Brain microvascular endothelial cell (primary cell): ENCODE data around the gene BTBD6.

Experiments used
- DNase-seq: peaks from one replicate; pipeline ENCODE4 v3.0.0-alpha.2; 2020
- H3K27ac ChIP-seq: fragments of 250-450 bp; sonication (Bioruptor Pico); 2 replicates; pipeline ENCODE4 v1.5.1; 2020; ENCODE audit warnings: mild to moderate bottlenecking, moderate library complexity
- H3K27me3 ChIP-seq: fragments of 250-450 bp; sonication (Bioruptor Pico); replicated peaks from 2 replicates; pipeline ENCODE4 v1.5.1; 2020; ENCODE audit warnings: mild to moderate bottlenecking
- H3K36me3 ChIP-seq: fragments of 250-450 bp; sonication (Bioruptor Pico); replicated peaks from 2 replicates; pipeline ENCODE4 v1.5.1; 2020; ENCODE audit warnings: mild to moderate bottlenecking
- H3K4me3 ChIP-seq: 2 replicates; pipeline ENCODE4 v1.5.1; 2011; ENCODE audit warnings: low read depth, mild to moderate bottlenecking, control low read depth, low read length, moderate library complexity
- in situ Hi-C: cut with HindIII; loops from 2 replicates; pipeline ENCODE4 v1.10.0; 2017; ENCODE audit warnings: low sequenced_read_pairs, low pct_ligation_motif_present
- TF ChIP-seq, protein P1 (sequence below): IDR thresholded peaks from 2 replicates; pipeline ENCODE4 v1.5.1; 2011; ENCODE audit warnings: low read depth, mild to moderate bottlenecking, moderate library complexity, low read length, control low read depth, inconsistent platforms; ENCODE audit errors: missing control alignments

BTBD6 gene

DNA sequence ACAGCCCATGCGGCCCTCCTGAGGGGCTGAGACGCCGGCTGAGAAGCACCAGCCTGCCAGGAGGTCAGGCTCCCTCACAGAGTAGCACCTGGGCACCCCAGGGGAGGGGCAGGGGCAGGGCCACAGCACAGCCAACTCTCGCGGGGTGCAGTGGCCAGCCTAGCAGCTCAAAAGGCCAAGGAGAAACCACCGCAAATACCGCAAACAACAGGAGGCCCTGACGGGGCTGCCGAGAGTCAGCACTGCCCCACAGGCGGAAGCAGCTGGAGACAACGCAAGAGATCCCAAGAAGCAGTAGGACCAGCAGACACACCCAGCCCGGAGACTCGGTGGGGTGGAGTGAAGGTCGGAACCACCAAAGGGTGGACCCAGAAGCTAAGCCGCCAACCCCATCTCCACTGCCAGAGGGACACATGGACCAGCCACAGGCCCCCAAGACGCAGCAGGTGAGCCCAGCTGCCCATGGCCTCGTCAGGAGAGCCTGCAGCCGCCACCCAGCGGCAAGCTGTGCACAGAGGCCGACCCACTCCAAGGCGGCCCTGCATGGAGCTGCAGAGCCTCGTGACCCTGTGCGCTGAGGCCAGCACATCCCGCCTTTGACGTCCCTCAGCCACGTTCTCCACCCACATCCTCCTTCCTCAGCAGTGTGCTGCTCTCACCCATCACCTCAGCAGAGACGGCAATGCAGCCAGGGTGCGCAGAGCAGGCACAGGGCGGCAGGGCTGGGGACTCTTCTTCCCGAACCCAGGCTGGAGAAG is 31.7 kb upstream of the BTBD6 start:
- Histone ChIP-seq H3K27ac (no peak overlapping the region), H3K4me3 (no peak overlapping the region), H3K27me3 (no peaks in the 10 kb centered on the region), H3K36me3 (peaks cover 22% of the 10 kb centered on the region)
- in situ Hi-C loops: no loop called here
- TF ChIP-seq, protein P1, sequence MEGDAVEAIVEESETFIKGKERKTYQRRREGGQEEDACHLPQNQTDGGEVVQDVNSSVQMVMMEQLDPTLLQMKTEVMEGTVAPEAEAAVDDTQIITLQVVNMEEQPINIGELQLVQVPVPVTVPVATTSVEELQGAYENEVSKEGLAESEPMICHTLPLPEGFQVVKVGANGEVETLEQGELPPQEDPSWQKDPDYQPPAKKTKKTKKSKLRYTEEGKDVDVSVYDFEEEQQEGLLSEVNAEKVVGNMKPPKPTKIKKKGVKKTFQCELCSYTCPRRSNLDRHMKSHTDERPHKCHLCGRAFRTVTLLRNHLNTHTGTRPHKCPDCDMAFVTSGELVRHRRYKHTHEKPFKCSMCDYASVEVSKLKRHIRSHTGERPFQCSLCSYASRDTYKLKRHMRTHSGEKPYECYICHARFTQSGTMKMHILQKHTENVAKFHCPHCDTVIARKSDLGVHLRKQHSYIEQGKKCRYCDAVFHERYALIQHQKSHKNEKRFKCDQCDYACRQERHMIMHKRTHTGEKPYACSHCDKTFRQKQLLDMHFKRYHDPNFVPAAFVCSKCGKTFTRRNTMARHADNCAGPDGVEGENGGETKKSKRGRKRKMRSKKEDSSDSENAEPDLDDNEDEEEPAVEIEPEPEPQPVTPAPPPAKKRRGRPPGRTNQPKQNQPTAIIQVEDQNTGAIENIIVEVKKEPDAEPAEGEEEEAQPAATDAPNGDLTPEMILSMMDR: no peak
- DNase-seq: no peak

- Histone ChIP-seq H3K27ac (no peak overlapping the region), H3K4me3 (no peak overlapping the region), H3K27me3 (no peaks in the 10 kb centered on the region), H3K36me3 (peaks cover 22% of the 10 kb centered on the region)
- in situ Hi-C loops: no loop called here
- TF ChIP-seq, protein P1: no peak
- DNase-seq: no peak
Observed at GRCh38 chr14:105217774-105218173, 30.6 kb upstream of the BTBD6 start.

- peaks cover 22% of the 10 kb centered on the region for H3K36me3 ChIP-seq
- in situ Hi-C loops: no loop called here
Observed at GRCh38 chr14:105218611-105219010, 29.7 kb upstream of the BTBD6 start.

DNA sequence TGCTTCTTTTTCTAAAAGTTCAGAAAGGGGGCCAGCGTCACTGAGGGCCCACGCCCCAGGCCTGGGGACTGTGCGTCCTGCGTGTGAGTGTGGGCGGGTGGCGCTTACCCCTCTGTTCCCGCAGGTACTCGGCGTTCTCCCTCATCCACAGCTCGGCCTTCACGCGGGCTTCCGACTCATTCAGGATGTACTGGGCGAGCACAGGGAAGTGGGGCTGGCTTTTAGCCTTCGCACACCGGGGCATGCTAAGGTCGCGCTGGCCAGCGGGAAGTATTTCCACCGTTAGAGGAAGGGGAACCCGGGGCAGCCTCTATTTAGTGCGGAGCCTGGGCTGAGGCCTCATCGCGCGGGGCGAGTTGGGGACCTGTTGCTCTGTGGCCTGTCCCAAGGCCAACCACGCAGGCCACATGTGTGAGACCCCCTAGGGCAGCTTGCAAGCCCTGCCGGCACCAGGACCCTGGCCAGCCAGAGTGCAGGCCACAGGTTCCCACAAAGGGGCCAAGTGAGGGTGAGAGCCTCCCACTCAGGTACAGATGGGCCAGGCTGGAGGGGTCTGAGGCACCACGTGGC is 29.2 kb upstream of the BTBD6 start:
- no peaks in the 10 kb centered on the region for H3K27me3 ChIP-seq
- TF ChIP-seq, protein P1: no peak
- in situ Hi-C loops: no loop called here
- no peak overlapping the region for H3K4me3 ChIP-seq
- peaks cover 26% of the 10 kb centered on the region for H3K36me3 ChIP-seq
- DNase-seq: no peak
- H3K27ac ChIP-seq: no peak overlapping the region

More at GRCh38 chr14:105218611-105219010, 29.7 kb upstream of the BTBD6 start:
- TF ChIP-seq, protein P1: no peak
- no peak overlapping the region for H3K27ac ChIP-seq
- no peak for DNase-seq
- H3K4me3 ChIP-seq: no peak overlapping the region
- H3K27me3 ChIP-seq: no peaks in the 10 kb centered on the region

DNA sequence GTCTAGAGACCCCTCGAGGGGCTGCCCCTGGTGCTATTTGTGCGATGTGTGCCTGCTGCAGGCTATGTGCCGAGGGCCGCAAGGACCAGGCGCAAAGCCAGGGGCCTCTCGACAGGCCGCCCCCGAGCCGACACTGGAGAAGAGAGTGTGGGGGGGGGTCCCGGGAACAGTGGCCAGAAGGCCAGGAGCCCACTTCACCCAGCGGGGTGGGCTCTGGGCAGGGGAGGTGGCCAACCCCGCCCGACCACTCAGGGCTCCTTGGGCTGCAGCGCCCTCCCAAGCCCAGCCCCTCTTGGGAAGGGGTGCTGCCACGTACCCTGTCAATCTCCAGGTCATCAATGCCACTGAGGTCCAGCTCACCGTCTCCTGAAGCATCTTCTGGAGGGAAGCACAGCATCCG is 28.6 kb upstream of the BTBD6 start:
- DNase-seq: no peak
- Histone ChIP-seq H3K4me3 (no peak overlapping the region), H3K27me3 (no peaks in the 10 kb centered on the region), H3K27ac (no peak overlapping the region), H3K36me3 (peaks cover 29% of the 10 kb centered on the region)
- in situ Hi-C loops: no loop called here
- TF ChIP-seq, protein P1: no peak
